IMR-90 (cell line): ENCODE results near the gene CENPP. TPM values are rescaled to one million over a fixed set of nuclear protein-coding genes. Genes with fewer than 3 reads are reported as not detected.

Source experiments
- ATAC-seq: fragments of 200-7000 bp; cut with Tn5 transposase; 2 replicates; pipeline ENCODE4 v1.9.1; 2020; ENCODE audit warnings: low read depth, mild to moderate bottlenecking, moderate library complexity
- BruUV-seq: library from RNA; stranded (reverse); fragments of 400-500 nt; replicated peaks from 2 replicates; lab custom pipeline; 2021; lab: Mats Ljungman, UMichigan
- CTCF ChIA-PET: fragments of 300-600 bp; formaldehyde crosslinking; extraction: SDS; loops from one replicate; lab custom pipeline; 2021; ENCODE audit warnings: antibody characterized with exemption; lab: Yijun Ruan, JAX
- POLR2A ChIA-PET: fragments of 300-600 bp; sonication (Branson Sonifier 250); formaldehyde crosslinking; loops from one replicate; lab custom pipeline; 2022; ENCODE audit warnings: antibody characterized with exemption; ENCODE audit not compliant: unreplicated experiment; lab: Charles Lee
- DNase-seq: peaks from one replicate; pipeline ENCODE4 v3.0.0; 2013
- H2AFZ ChIP-seq: replicated peaks from 2 replicates; pipeline ENCODE3; 2013; ENCODE audit warnings: low read length, mild to moderate bottlenecking; ENCODE audit not compliant: poor library complexity
- H2AK5ac ChIP-seq: 2 replicates; pipeline ENCODE4 v1.6.1; 2013; ENCODE audit warnings: low read depth, low read length, inconsistent platforms
- H2AK9ac ChIP-seq: replicated peaks from 2 replicates; pipeline ENCODE3; 2013; ENCODE audit warnings: mild to moderate bottlenecking, low read depth, low read length, moderate library complexity; ENCODE audit not compliant: poor library complexity
- H2BK120ac ChIP-seq: 2 replicates; pipeline ENCODE4 v1.6.1; 2013; ENCODE audit warnings: low read depth, low read length, inconsistent platforms
- H2BK15ac ChIP-seq: 3 replicates; pipeline ENCODE4 v1.6.1; 2013; ENCODE audit warnings: low read depth, low read length, inconsistent platforms
- H2BK20ac ChIP-seq: 2 replicates; pipeline ENCODE4 v1.6.1; 2013; ENCODE audit warnings: low read depth, mild to moderate bottlenecking, inconsistent platforms, low read length, moderate library complexity
- H2BK5ac ChIP-seq: 2 replicates; pipeline ENCODE4 v1.6.1; 2013; ENCODE audit warnings: mild to moderate bottlenecking, low read depth, low read length, inconsistent platforms; ENCODE audit not compliant: poor library complexity, severe bottlenecking
- H3K14ac ChIP-seq: replicated peaks from 2 replicates; pipeline ENCODE4 v1.6.1; 2013; ENCODE audit warnings: low read depth, low read length, inconsistent platforms
- H3K18ac ChIP-seq: 2 replicates; pipeline ENCODE4 v1.6.1; 2013; ENCODE audit warnings: low read depth, low read length, control low read depth
- H3K23ac ChIP-seq: 2 replicates; pipeline ENCODE4 v1.6.1; 2013; ENCODE audit warnings: low read depth, low read length, inconsistent platforms
- H3K27ac ChIP-seq: 2 replicates; pipeline ENCODE4 v1.5.1; 2013; ENCODE audit warnings: mild to moderate bottlenecking, control low read depth, low read length; ENCODE audit not compliant: insufficient read depth
- H3K27me3 ChIP-seq: 2 replicates; pipeline ENCODE4 v1.6.1; 2013; ENCODE audit warnings: low read length; ENCODE audit not compliant: control insufficient read depth, insufficient read depth
- H3K36me3 ChIP-seq: 2 replicates; pipeline ENCODE4 v1.6.1; 2013; ENCODE audit warnings: low read length, mixed read lengths; ENCODE audit not compliant: control insufficient read depth, insufficient read depth
- H3K4ac ChIP-seq: 2 replicates; pipeline ENCODE4 v1.6.1; 2013; ENCODE audit warnings: low read depth, low read length, inconsistent platforms
- H3K4me1 ChIP-seq: 2 replicates; pipeline ENCODE4 v1.6.1; 2013; ENCODE audit warnings: low read length, mixed read lengths; ENCODE audit not compliant: control insufficient read depth, insufficient read depth
- H3K4me2 ChIP-seq: 2 replicates; pipeline ENCODE4 v1.6.1; 2013; ENCODE audit warnings: low read depth, mild to moderate bottlenecking, control low read depth, low read length, moderate library complexity
- H3K4me3 ChIP-seq: 2 replicates; pipeline ENCODE4 v1.5.1; 2013; ENCODE audit warnings: low read depth, mild to moderate bottlenecking, control low read depth, low read length, moderate library complexity; ENCODE audit not compliant: insufficient read depth
- H3K56ac ChIP-seq: 2 replicates; pipeline ENCODE4 v1.6.1; 2013; ENCODE audit warnings: low read length, inconsistent platforms; ENCODE audit not compliant: insufficient read depth; ENCODE audit errors: extremely low read depth
- H3K79me1 ChIP-seq, 2 experiments: 2 replicates each; pipeline ENCODE4 v1.6.1; 2013; ENCODE audit warnings: low read length in 2 of 2, inconsistent platforms in 1 of 2, low read depth in 1 of 2
- H3K9ac ChIP-seq: 2 replicates; pipeline ENCODE4 v1.6.1; 2013; ENCODE audit warnings: low read depth, low read length, control low read depth
- H3K9me1 ChIP-seq: 2 replicates; pipeline ENCODE4 v1.6.1; 2013; ENCODE audit warnings: low read length, inconsistent platforms; ENCODE audit not compliant: insufficient read depth
- H3K9me3 ChIP-seq: 2 replicates; pipeline ENCODE4 v1.6.1; 2013; ENCODE audit warnings: low read length; ENCODE audit not compliant: control insufficient read depth, insufficient read depth
- H4K20me1 ChIP-seq: 2 replicates; pipeline ENCODE4 v1.6.1; 2013; ENCODE audit warnings: low read length, inconsistent platforms; ENCODE audit not compliant: insufficient read depth
- H4K5ac ChIP-seq: 2 replicates; pipeline ENCODE4 v1.6.1; 2013; ENCODE audit warnings: mild to moderate bottlenecking, low read depth, low read length, control low read depth
- H4K8ac ChIP-seq, 2 experiments: 2 replicates each; pipeline ENCODE4 v1.6.1; 2013; ENCODE audit warnings: low read depth in 2 of 2, low read length in 2 of 2, control low read depth in 1 of 2, inconsistent platforms in 1 of 2
- H4K91ac ChIP-seq: 2 replicates; pipeline ENCODE4 v1.6.1; 2013; ENCODE audit warnings: low read depth, low read length, inconsistent platforms; ENCODE audit not compliant: insufficient read depth
- CEBPB ChIP-seq: IDR thresholded peaks from 2 replicates; pipeline ENCODE4 v1.6.1; 2012; ENCODE audit warnings: low read depth, low read length, improper control_type of control experiment
- ELK1 ChIP-seq: fragments of 150-350 bp; IDR thresholded peaks from 2 replicates; pipeline ENCODE4 v1.6.1; 2016; ENCODE audit warnings: low read depth, mild to moderate bottlenecking, low read length, moderate library complexity, borderline replicate concordance
- MAFK ChIP-seq: IDR thresholded peaks from 2 replicates; pipeline ENCODE4 v1.6.1; 2012; ENCODE audit warnings: low read depth, low read length, improper control_type of control experiment
- POLR2A ChIP-seq: IDR thresholded peaks from 2 replicates; pipeline ENCODE4 v1.6.1; 2012; ENCODE audit warnings: mild to moderate bottlenecking, low read depth, low read length
- RAD21 ChIP-seq: IDR thresholded peaks from 2 replicates; pipeline ENCODE4 v1.6.1; 2012; ENCODE audit warnings: low read length, improper control_type of control experiment
- RCOR1 ChIP-seq: IDR thresholded peaks from 2 replicates; pipeline ENCODE4 v1.6.1; 2012; ENCODE audit warnings: mild to moderate bottlenecking, low read length, improper control_type of control experiment; ENCODE audit not compliant: insufficient replicate concordance
- WGBS, 2 experiments: methylation state at CpG; one replicate each; pipeline versions ENCODE4 v1.1.5 to v1.1.7; 2013; ENCODE audit warnings: missing lambda C conversion rate in 2 of 2; ENCODE audit not compliant: insufficient read length in 1 of 2; ENCODE audit errors: extremely low coverage in 2 of 2; 5-methylcytosine and 5-hydroxymethylcytosine counted together
- dilution Hi-C: fragments of 300-500 bp; cut with HindIII; formaldehyde crosslinking; loops from one replicate; pipeline ENCODE4 v1.14.3; 2018; ENCODE audit warnings: low sequenced_read_pairs; ENCODE audit not compliant: unreplicated experiment
- in situ Hi-C: fragments of 300-500 bp; cut with MboI; formaldehyde crosslinking; loops from 3 replicates; pipeline ENCODE4 v1.14.3; 2019; ENCODE audit warnings: low sequenced_read_pairs, inconsistent platforms, mixed read lengths
- intact Hi-C: fragments of 100-400 bp; cut with micrococcal nuclease; formaldehyde crosslinking; loops from 2 replicates; pipeline ENCODE4 v1.10.0; 2022
- polyA plus RNA-seq, 3 experiments: library from polyadenylated mRNA; depleted of rRNA; stranded (reverse); fragments of >200 nt; gene quantifications; 2 replicates each; pipeline ENCODE4 v1.2.3, GENCODE V29; 2012; ENCODE audit warnings: low replicate concordance in 1 of 3
- total RNA-seq: library from RNA; depleted of rRNA; stranded (reverse); fragments of >200 nt; gene quantifications from 2 replicates; pipeline ENCODE4 v1.2.3, GENCODE V29; 2012

CENPP gene
- total and polyA plus RNA-seq, 2 of the 4 experiments (the other 2 are of a cell fraction) = 1.4 to 2.0 TPM

DNA sequence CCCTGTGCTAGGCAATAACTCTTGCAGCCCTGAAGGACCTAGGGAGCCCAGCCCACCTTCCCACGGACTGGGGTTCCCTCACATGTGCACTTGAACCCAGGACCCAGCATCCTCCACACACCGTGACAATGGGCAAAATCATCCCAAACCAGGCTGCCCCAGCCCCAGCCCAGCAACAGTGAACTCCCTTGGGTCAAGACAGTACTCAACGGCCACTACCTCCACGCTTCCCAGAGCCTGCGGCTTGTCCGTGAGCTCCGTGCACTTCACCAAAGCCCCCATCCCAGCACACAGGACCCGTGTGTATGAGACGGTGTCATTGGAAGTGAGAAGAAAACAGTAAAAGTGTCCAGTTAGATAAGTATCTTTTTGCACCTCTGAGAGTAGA, 288.4 kb downstream of the CENPP start:
- ChIA-PET POLR2A (no interaction called here), CTCF (interaction anchor here (1.0 kb wide), 1 partner anchor 13 kb away, joined by 3 read pairs; no protein-coding TSS in a partner anchor)
- Histone ChIP-seq H3K9me3 (no peaks in the 10 kb centered on the region), H3K4me1 (peaks cover 14% of the 10 kb centered on the region; the same call in 1 of the 2 replicates), H4K8ac (no peak overlapping the region), H3K56ac (no peak overlapping the region), H3K9ac (no peak overlapping the region), H3K79me1 (peaks cover 0 to 3% of the 10 kb centered on the region in 2 experiments; a peak in 1 of 4 replicates), H3K4me3 (no peak overlapping the region), H2BK15ac (no peak overlapping the region), H3K4ac (no peak overlapping the region), H2BK120ac (no peak overlapping the region), H2BK20ac (no peak overlapping the region), H3K14ac (no peak overlapping the region), H4K5ac (no peak overlapping the region), H3K4me2 (no peak overlapping the region), H4K20me1 (no peaks in the 10 kb centered on the region), H3K18ac (no peak overlapping the region), H3K36me3 (peaks cover 35% of the 10 kb centered on the region), H3K27me3 (no peaks in the 10 kb centered on the region), H3K9me1 (peaks cover 32% of the 10 kb centered on the region), H4K91ac (no peak overlapping the region), H2AFZ (no peak overlapping the region), H2AK9ac (no peak overlapping the region), H2BK5ac (no peak overlapping the region), H3K23ac (no peak overlapping the region), H3K27ac (no peak overlapping the region), H2AK5ac (no peak overlapping the region)
- no TSS peak for BruUV-seq
- no peak for ATAC-seq
- DNase-seq = no peak
- no CpG with 5 or more reads among the region's 9 CpGs for WGBS, 2 experiments
- in situ Hi-C loops (no loop called here), intact Hi-C loops (no loop called here), dilution Hi-C loops (no loop called here)
- no peak for TF ChIP-seq POLR2A
- TF ChIP-seq CEBPB = no peak
- TF ChIP-seq MAFK = no peak
- no peak for TF ChIP-seq RCOR1
- TF ChIP-seq ELK1 = no peak
- no peak for TF ChIP-seq RAD21
